Testis (tissue), 2 donors: ENCODE results near the gene FUNDC2.

Experiments used
- POLR2A ChIP-seq: fragments of 450-650 bp; IDR thresholded peaks from one replicate; pipeline ENCODE4 v1.6.1; 2017; ENCODE audit warnings: antibody characterized with exemption, mild to moderate bottlenecking, moderate library complexity
- TF ChIP-seq, protein P1 (sequence below), 3 experiments: fragments of 450-650 bp in 2 of 3; fragments of 200-600 bp in 1 of 3; sonication (generic) in 1 of 3; IDR thresholded peaks; one replicate each; pipeline ENCODE4 v1.5.1; 2016 to 2019; ENCODE audit warnings: antibody characterized with exemption in 3 of 3, mild to moderate bottlenecking in 2 of 3, moderate library complexity in 1 of 3

DNA sequence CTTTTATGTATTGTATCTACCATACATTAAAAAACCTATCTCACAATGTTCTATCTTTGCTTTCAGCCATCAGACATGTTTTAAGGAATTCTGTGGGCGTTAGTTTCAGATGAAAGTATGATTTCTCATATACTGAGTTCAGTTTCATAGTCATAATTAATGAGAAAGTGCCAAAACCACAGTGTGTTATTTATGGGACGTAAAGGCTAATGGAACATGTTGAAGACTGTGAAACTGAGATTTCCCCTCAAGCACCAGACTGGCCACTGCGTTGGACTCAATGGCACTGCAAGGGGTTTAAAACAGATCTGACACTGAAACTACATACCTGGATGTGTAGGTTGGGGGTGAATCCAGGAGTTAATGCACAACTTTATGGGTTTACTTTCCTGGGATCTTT is 36.1 kb upstream of the FUNDC2 start:
- TF ChIP-seq, protein P1, sequence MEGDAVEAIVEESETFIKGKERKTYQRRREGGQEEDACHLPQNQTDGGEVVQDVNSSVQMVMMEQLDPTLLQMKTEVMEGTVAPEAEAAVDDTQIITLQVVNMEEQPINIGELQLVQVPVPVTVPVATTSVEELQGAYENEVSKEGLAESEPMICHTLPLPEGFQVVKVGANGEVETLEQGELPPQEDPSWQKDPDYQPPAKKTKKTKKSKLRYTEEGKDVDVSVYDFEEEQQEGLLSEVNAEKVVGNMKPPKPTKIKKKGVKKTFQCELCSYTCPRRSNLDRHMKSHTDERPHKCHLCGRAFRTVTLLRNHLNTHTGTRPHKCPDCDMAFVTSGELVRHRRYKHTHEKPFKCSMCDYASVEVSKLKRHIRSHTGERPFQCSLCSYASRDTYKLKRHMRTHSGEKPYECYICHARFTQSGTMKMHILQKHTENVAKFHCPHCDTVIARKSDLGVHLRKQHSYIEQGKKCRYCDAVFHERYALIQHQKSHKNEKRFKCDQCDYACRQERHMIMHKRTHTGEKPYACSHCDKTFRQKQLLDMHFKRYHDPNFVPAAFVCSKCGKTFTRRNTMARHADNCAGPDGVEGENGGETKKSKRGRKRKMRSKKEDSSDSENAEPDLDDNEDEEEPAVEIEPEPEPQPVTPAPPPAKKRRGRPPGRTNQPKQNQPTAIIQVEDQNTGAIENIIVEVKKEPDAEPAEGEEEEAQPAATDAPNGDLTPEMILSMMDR (IDR thresholded peaks at IDR 0.05): no peak
- TF ChIP-seq POLR2A: no peak
